ENCODE results near the gene MT1HL1.

DNA sequence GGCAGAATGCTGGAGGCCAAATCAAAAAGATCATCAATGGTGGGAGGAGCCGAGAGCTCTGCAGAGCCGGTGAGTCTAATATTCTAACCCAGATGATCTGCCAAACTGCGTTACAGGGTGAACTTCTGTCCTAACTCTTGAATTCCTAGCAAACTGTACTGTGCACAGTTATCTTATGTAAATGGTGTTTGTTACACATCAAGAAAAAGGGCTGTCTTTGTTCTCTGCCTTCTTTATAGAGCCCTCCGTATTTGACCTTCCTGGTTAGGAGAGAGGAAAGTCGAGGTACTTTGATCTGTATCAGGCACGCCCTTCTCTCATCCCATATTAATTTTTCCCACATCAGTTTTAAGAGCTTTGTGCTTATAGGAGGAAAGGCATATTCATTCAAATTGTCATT, 37.6 kb downstream of the MT1HL1 start:
- TF ChIP-seq, protein P1, sequence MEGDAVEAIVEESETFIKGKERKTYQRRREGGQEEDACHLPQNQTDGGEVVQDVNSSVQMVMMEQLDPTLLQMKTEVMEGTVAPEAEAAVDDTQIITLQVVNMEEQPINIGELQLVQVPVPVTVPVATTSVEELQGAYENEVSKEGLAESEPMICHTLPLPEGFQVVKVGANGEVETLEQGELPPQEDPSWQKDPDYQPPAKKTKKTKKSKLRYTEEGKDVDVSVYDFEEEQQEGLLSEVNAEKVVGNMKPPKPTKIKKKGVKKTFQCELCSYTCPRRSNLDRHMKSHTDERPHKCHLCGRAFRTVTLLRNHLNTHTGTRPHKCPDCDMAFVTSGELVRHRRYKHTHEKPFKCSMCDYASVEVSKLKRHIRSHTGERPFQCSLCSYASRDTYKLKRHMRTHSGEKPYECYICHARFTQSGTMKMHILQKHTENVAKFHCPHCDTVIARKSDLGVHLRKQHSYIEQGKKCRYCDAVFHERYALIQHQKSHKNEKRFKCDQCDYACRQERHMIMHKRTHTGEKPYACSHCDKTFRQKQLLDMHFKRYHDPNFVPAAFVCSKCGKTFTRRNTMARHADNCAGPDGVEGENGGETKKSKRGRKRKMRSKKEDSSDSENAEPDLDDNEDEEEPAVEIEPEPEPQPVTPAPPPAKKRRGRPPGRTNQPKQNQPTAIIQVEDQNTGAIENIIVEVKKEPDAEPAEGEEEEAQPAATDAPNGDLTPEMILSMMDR (IDR thresholded peaks at IDR 0.05) = no peak
- TF ChIP-seq POLR2A (IDR thresholded peaks at IDR 0.05) = no peak

All from testis (tissue), 2 donors.